HepG2 (cell line): Measurements from ENCODE around the gene OLFM2. TPM values are rescaled to one million over a fixed set of nuclear protein-coding genes. Genes with fewer than 3 reads are reported as not detected.

Experiments used
- ATAC-seq: fragments of 200-7000 bp; cut with Tn5 transposase; 3 replicates; pipeline ENCODE4 v1.9.1; 2020; ENCODE audit warnings: mild to moderate bottlenecking, moderate library complexity
- BruUV-seq: library from RNA; stranded (reverse); fragments of 400-500 nt; replicated peaks from 2 replicates; lab custom pipeline; 2021; lab: Mats Ljungman, UMichigan
- CTCF ChIA-PET: fragments of 300-600 bp; formaldehyde crosslinking; extraction: SDS; loops from one replicate; lab custom pipeline; 2021; ENCODE audit warnings: low total read pairs, inconsistent platforms, low intra/inter-chr PET ratio; lab: Yijun Ruan, JAX
- POLR2A ChIA-PET: fragments of 350-600 bp; sonication (Branson Sonifier 250); formaldehyde crosslinking; loops from one replicate; lab custom pipeline; 2020; ENCODE audit warnings: antibody characterized with exemption, inconsistent platforms; lab: Yijun Ruan, JAX
- DNase-seq: peaks from one replicate; pipeline ENCODE4 v3.0.0-alpha.2; 2015; ENCODE audit warnings: low spot score
- FAIRE-seq: peaks from 3 replicates; lab custom pipeline; 2011; peaks lifted over from hg19 to GRCh38; lab: Jason Lieb, UNC
- H2AFZ ChIP-seq: one replicate; pipeline ENCODE4 v1.6.1; 2011; ENCODE audit warnings: low read length, inconsistent platforms
- H3K27ac ChIP-seq: fragments of 300-600 bp; 3 replicates; pipeline ENCODE4 v1.8.0; 2011; ENCODE audit warnings: mixed run types, mild to moderate bottlenecking, mixed read lengths, low read length, inconsistent platforms; ENCODE audit not compliant: insufficient read depth; ENCODE audit errors: extremely low read length
- H3K27me3 ChIP-seq, 2 experiments: fragments of 200-600 bp in 1 of 2; 2 replicates in 1 of 2; 3 replicates in 1 of 2; pipeline versions ENCODE4 v1.6.0 to v1.8.0; 2011; ENCODE audit warnings: low read length in 2 of 2, mild to moderate bottlenecking in 2 of 2, moderate library complexity in 2 of 2, inconsistent platforms in 1 of 2; ENCODE audit not compliant: insufficient read depth in 2 of 2, control insufficient read depth in 1 of 2
- H3K36me3 ChIP-seq, 2 experiments: fragments of 200-600 bp in 1 of 2; replicated peaks in 1 of 2; 2 replicates in 1 of 2; 3 replicates in 1 of 2; pipeline versions ENCODE4 v1.5.1 to v1.8.0; 2011; ENCODE audit warnings: low read length in 2 of 2, inconsistent platforms in 1 of 2; ENCODE audit not compliant: insufficient read depth in 2 of 2, control insufficient read depth in 1 of 2
- H3K4me1 ChIP-seq: 2 replicates; pipeline ENCODE4 v1.5.1; 2012; ENCODE audit warnings: low read length, inconsistent platforms; ENCODE audit not compliant: insufficient read depth
- H3K4me2 ChIP-seq: 2 replicates; pipeline ENCODE4 v1.6.0; 2011; ENCODE audit warnings: low read depth, low read length, inconsistent platforms
- H3K4me3 ChIP-seq, 3 experiments: fragments of 200-600 bp in 1 of 3; sonication (generic), shearing (Covaris generic) in 1 of 3; replicated peaks in 1 of 3; 2 replicates each; pipeline ENCODE4 v1.5.1; 2011 to 2016; ENCODE audit warnings: low read length in 3 of 3, inconsistent platforms in 2 of 3, low read depth in 2 of 3, mild to moderate bottlenecking in 2 of 3, control low read depth in 1 of 3, mixed read lengths in 1 of 3; ENCODE audit not compliant: insufficient read depth in 1 of 3
- H3K79me2 ChIP-seq: one replicate; pipeline ENCODE4 v1.6.1; 2011; ENCODE audit warnings: low read length, inconsistent platforms; ENCODE audit not compliant: insufficient read depth
- H3K9ac ChIP-seq: 2 replicates; pipeline ENCODE4 v1.6.0; 2011; ENCODE audit warnings: mild to moderate bottlenecking, low read depth, low read length, inconsistent platforms; ENCODE audit not compliant: insufficient read depth
- H3K9me3 ChIP-seq: 2 replicates; pipeline ENCODE4 v1.5.1; 2012; ENCODE audit warnings: mild to moderate bottlenecking, low read length
- H4K20me1 ChIP-seq: 2 replicates; pipeline ENCODE4 v1.6.0; 2011; ENCODE audit warnings: inconsistent platforms, mild to moderate bottlenecking, low read length, moderate library complexity; ENCODE audit not compliant: insufficient read depth
- HOXA7 ChIP-seq: sonication (generic); formaldehyde crosslinking; IDR thresholded peaks from 2 replicates; pipeline ENCODE4 v1.8.1; 2022; ENCODE audit warnings: mild to moderate bottlenecking, missing genetic modification reagents, moderate library complexity
- NFRKB ChIP-seq: fragments of 450-650 bp; IDR thresholded peaks from 2 replicates; pipeline ENCODE4 v1.6.1; 2017
- RNF219 ChIP-seq: sonication (generic); formaldehyde crosslinking; IDR thresholded peaks from 2 replicates; pipeline ENCODE4 v1.5.0; 2020; ENCODE audit warnings: mild to moderate bottlenecking, missing genetic modification reagents
- SAFB2 ChIP-seq: sonication (generic); formaldehyde crosslinking; IDR thresholded peaks from 2 replicates; pipeline ENCODE4 v1.5.1; 2020; ENCODE audit warnings: missing genetic modification reagents, low read depth, mild to moderate bottlenecking, borderline replicate concordance
- SMC3 ChIP-seq: IDR thresholded peaks from 2 replicates; pipeline ENCODE4 v1.6.1; 2011; ENCODE audit warnings: low read length, improper control_type of control experiment
- SP140L ChIP-seq: sonication (generic); formaldehyde crosslinking; IDR thresholded peaks from 2 replicates; pipeline ENCODE4 v1.4.0; 2020; ENCODE audit warnings: missing genetic modification reagents, borderline replicate concordance
- SP2 ChIP-seq: sonication (generic); formaldehyde crosslinking; IDR thresholded peaks from 2 replicates; pipeline ENCODE4 v1.5.1; 2020; ENCODE audit warnings: mild to moderate bottlenecking, missing genetic modification reagents
- SPEN ChIP-seq: sonication (generic); formaldehyde crosslinking; IDR thresholded peaks from 2 replicates; pipeline ENCODE4 v1.5.1; 2020; ENCODE audit warnings: low read depth, mild to moderate bottlenecking, missing genetic modification reagents
- STAT5B ChIP-seq: sonication (generic); formaldehyde crosslinking; IDR thresholded peaks from 2 replicates; pipeline ENCODE4 v1.4.0; 2020; ENCODE audit warnings: missing genetic modification reagents
- ZNF280B ChIP-seq: sonication (generic); formaldehyde crosslinking; IDR thresholded peaks from 2 replicates; pipeline ENCODE4 v1.5.0; 2020; ENCODE audit warnings: missing genetic modification reagents, mild to moderate bottlenecking, borderline replicate concordance
- ZNF563 ChIP-seq: sonication (generic); formaldehyde crosslinking; IDR thresholded peaks from 2 replicates; pipeline ENCODE4 v1.8.0; 2022; ENCODE audit warnings: mild to moderate bottlenecking, moderate library complexity, missing genetic modification reagents
- ZNF614 ChIP-seq: IDR thresholded peaks from 2 replicates; pipeline ENCODE4 v1.6.1; 2018; ENCODE audit warnings: missing biosample characterization, missing genetic modification reagents, inconsistent platforms, borderline replicate concordance
- ZZZ3 ChIP-seq: sonication (generic); formaldehyde crosslinking; IDR thresholded peaks from 2 replicates; pipeline ENCODE4 v1.4.0; 2020; ENCODE audit warnings: missing genetic modification reagents, mild to moderate bottlenecking, borderline replicate concordance
- WGBS: methylation state at CpG from one replicate; pipeline ENCODE4 v1.1.6; 2017; ENCODE audit warnings: low lambda C conversion rate; 5-methylcytosine and 5-hydroxymethylcytosine counted together
- in situ Hi-C: cut with HindIII; loops from 2 replicates; pipeline ENCODE4 v1.10.0; 2017; ENCODE audit warnings: low pct_unique_long_range_greater_than_20kb; ENCODE audit not compliant: extremely low pct_ligation_motif_present
- intact Hi-C: fragments of 100-400 bp; cut with micrococcal nuclease; formaldehyde crosslinking; loops from one replicate; pipeline ENCODE4 v1.10.0; 2022; ENCODE audit not compliant: unreplicated experiment
- polyA plus RNA-seq, 8 experiments: library from polyadenylated mRNA; depleted of rRNA in 3 of 8; stranded (reverse) in 7 of 8; unstranded in 1 of 8; fragments of >200 nt; fragmentation: Illumina TruSeq in 4 of 8; extraction: Trizol in 4 of 8; gene quantifications; 2 replicates each; pipeline versions ENCODE4 v1.2.1 to v1.2.3, GENCODE V29; 2011 to 2016; ENCODE audit warnings: low read depth in 4 of 8, missing spikeins in 1 of 8, mixed read lengths in 1 of 8; ENCODE audit not compliant: insufficient read depth in 1 of 8
- total RNA-seq, 5 experiments: library from RNA; depleted of rRNA; stranded (reverse); fragments of >200 nt; fragmentation: Illumina TruSeq; extraction: Trizol; gene quantifications; 2 replicates each; pipeline ENCODE4 v1.2.3, GENCODE V29; 2016; ENCODE audit warnings: low read depth in 1 of 5
- TF ChIP-seq, protein P1 (sequence below): sonication (generic); formaldehyde crosslinking; IDR thresholded peaks from 2 replicates; pipeline ENCODE4 v1.9.0; 2021; ENCODE audit warnings: missing genetic modification reagents, mild to moderate bottlenecking, borderline replicate concordance
- TF ChIP-seq, protein P2 (sequence below): sonication (generic); formaldehyde crosslinking; IDR thresholded peaks from 2 replicates; pipeline ENCODE4 v1.4.0; 2020; ENCODE audit warnings: missing genetic modification reagents

Gene OLFM2
- total and polyA plus RNA-seq, 2 of the 13 experiments (the other 11 are each of a cell fraction or from before 2014, with no cell fraction given) = 0.20 to 0.51 TPM

- TF ChIP-seq, protein P1, sequence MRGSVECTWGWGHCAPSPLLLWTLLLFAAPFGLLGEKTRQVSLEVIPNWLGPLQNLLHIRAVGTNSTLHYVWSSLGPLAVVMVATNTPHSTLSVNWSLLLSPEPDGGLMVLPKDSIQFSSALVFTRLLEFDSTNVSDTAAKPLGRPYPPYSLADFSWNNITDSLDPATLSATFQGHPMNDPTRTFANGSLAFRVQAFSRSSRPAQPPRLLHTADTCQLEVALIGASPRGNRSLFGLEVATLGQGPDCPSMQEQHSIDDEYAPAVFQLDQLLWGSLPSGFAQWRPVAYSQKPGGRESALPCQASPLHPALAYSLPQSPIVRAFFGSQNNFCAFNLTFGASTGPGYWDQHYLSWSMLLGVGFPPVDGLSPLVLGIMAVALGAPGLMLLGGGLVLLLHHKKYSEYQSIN (CRISPR knock-in tag) = no peak
- TF ChIP-seq ZNF280B (CRISPR knock-in tag) (0 out of 2 replicates have a peak, but pooled peaks have one; percentile 17), ZNF563 (CRISPR knock-in tag) (no peak), SAFB2 (CRISPR knock-in tag) (0 out of 2 replicates have a peak, but pooled peaks have one; percentile 73), ZNF614 (0 out of 2 replicates have a peak, but pooled peaks have one; percentile 16), STAT5B (CRISPR knock-in tag) (no peak), ZZZ3 (CRISPR knock-in tag) (no peak), SP2 (CRISPR knock-in tag) (peak; percentile 98)
These were observed 101.4 kb downstream of the OLFM2 start, which contains the start of gene PIN1 (continued) for GRCh38 chr19:9834726-9835506.

DNA sequence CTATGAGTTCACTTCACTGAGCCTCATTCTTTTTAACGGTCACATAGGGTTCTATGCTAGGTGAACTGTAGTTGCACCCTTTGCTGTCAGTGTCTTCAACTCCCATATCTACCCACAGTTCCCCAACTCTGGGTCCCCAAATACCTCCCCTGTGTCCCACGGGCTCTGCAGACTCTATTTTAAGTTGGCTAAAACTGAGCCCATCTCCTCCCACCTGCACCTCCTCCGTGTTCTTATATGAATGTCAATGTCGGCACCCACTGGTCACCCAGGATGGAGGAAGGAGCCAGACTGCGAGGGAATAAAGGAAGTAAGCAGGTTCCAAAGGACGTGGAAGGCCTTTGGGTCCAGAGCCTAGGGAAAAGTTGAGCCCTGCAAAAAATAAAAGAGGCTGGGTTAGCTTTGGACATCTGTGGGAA lies 102.0 kb downstream of the OLFM2 start:
- H3K27me3 ChIP-seq = no peaks in the 10 kb centered on the region; a peak in 1 of 5 replicates
- peaks cover 4 to 13% of the 10 kb centered on the region in 2 experiments for H3K36me3 ChIP-seq
- ATAC-seq = no peak
- no peak for DNase-seq
- H3K27ac ChIP-seq = no peak overlapping the region
- ChIA-PET POLR2A (interaction anchor here (1.4 kb wide), 1 partner anchor 15 kb away, joined by 10 read pairs; the partner anchor contains the start of gene FBXL12), CTCF (no interaction called here)
- peaks cover 17% of the 10 kb centered on the region for H3K4me1 ChIP-seq
- H3K9ac ChIP-seq = no peak overlapping the region
- in situ Hi-C loops (no loop called here), intact Hi-C loops (no loop called here)
- H3K4me2 ChIP-seq = no peak overlapping the region
- H3K79me2 ChIP-seq = peaks cover 24% of the 10 kb centered on the region
- 0 out of 2 replicates have a peak, but pooled peaks cover 7% of the 10 kb centered on the region for H4K20me1 ChIP-seq
- WGBS = 80% methylated on average over 6 of the region's 6 CpGs
- no peak overlapping the region for H2AFZ ChIP-seq
- no TSS peak for BruUV-seq
- H3K4me3 ChIP-seq = peak overlapping the region in 1 of 3 experiments; percentile 82; a peak in 3 of 6 replicates
- no peak for FAIRE-seq
- H3K9me3 ChIP-seq = no peaks in the 10 kb centered on the region
- TF ChIP-seq SMC3 (no peak), NFRKB (no peak), HOXA7 (no peak), RNF219 (CRISPR knock-in tag) (no peak), SP140L (CRISPR knock-in tag) (no peak), SPEN (CRISPR knock-in tag) (no peak)
- TF ChIP-seq, protein P2, sequence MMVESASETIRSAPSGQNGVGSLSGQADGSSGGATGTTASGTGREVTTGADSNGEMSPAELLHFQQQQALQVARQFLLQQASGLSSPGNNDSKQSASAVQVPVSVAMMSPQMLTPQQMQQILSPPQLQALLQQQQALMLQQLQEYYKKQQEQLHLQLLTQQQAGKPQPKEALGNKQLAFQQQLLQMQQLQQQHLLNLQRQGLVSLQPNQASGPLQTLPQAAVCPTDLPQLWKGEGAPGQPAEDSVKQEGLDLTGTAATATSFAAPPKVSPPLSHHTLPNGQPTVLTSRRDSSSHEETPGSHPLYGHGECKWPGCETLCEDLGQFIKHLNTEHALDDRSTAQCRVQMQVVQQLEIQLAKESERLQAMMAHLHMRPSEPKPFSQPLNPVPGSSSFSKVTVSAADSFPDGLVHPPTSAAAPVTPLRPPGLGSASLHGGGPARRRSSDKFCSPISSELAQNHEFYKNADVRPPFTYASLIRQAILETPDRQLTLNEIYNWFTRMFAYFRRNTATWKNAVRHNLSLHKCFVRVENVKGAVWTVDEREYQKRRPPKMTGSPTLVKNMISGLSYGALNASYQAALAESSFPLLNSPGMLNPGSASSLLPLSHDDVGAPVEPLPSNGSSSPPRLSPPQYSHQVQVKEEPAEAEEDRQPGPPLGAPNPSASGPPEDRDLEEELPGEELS (CRISPR knock-in tag) = peak; percentile 2; the same call in 1 of the 2 replicates
